PC-9 (cell line): Measurements from ENCODE around the gene CACNA1A. TPM values are rescaled to one million over a fixed set of nuclear protein-coding genes. Genes with fewer than 3 reads are reported as not detected.

ENCODE experiments used
- BruUV-seq: library from RNA; stranded (reverse); fragments of 400-500 nt; replicated peaks from 2 replicates; lab custom pipeline; 2021; lab: Mats Ljungman, UMichigan
- CTCF ChIA-PET: fragments of 300-600 bp; sonication (Branson Sonifier 250); formaldehyde crosslinking; loops from one replicate; lab custom pipeline; 2022; ENCODE audit warnings: antibody characterized with exemption; lab: Charles Lee
- POLR2A ChIA-PET: fragments of 300-600 bp; sonication (Branson Sonifier 250); formaldehyde crosslinking; loops from one replicate; lab custom pipeline; 2022; ENCODE audit warnings: antibody characterized with exemption; ENCODE audit not compliant: unreplicated experiment; lab: Charles Lee
- DNase-seq, 2 experiments: peaks; one replicate each; pipeline versions ENCODE4 v3.0.0 to v3.0.0-alpha.2; 2015 to 2022; ENCODE audit warnings: mixed read lengths in 1 of 2
- H2AFZ ChIP-seq: fragments of 200-600 bp; sonication (generic); 2 replicates; pipeline ENCODE4 v1.8.1; 2017; ENCODE audit warnings: antibody characterized with exemption
- H3F3A ChIP-seq: fragments of 200-600 bp; sonication (generic); 2 replicates; pipeline ENCODE4 v1.8.1; 2017; ENCODE audit warnings: antibody characterized with exemption, mild to moderate bottlenecking, low read depth; ENCODE audit not compliant: insufficient read depth
- H3K27ac ChIP-seq: fragments of 200-600 bp; sonication (generic); 2 replicates; pipeline ENCODE4 v1.6.1; 2016; ENCODE audit warnings: mixed run types
- H3K27me3 ChIP-seq: fragments of 200-600 bp; sonication (generic); 2 replicates; pipeline ENCODE4 v1.6.1; 2016; ENCODE audit warnings: low read depth, mixed run types; ENCODE audit not compliant: insufficient read depth
- H3K36me3 ChIP-seq: fragments of 200-600 bp; sonication (generic); 2 replicates; pipeline ENCODE4 v1.6.1; 2016; ENCODE audit warnings: low read depth, mixed run types
- H3K4me1 ChIP-seq: fragments of 200-600 bp; sonication (generic); replicated peaks from 2 replicates; pipeline ENCODE4 v1.6.1; 2016; ENCODE audit warnings: mixed run types; ENCODE audit not compliant: insufficient read depth
- H3K4me2 ChIP-seq: fragments of 200-600 bp; sonication (generic); 2 replicates; pipeline ENCODE4 v1.6.1; 2017; ENCODE audit warnings: mixed run types
- H3K4me3 ChIP-seq: fragments of 200-600 bp; sonication (generic); 2 replicates; pipeline ENCODE4 v1.6.1; 2016; ENCODE audit warnings: mixed run types
- H3K79me2 ChIP-seq: fragments of 200-600 bp; sonication (generic); 2 replicates; pipeline ENCODE4 v1.6.1; 2017; ENCODE audit warnings: low read depth, mixed run types
- H3K9me2 ChIP-seq: fragments of 200-600 bp; sonication (generic); 2 replicates; pipeline ENCODE4 v1.8.1; 2017; ENCODE audit warnings: mild to moderate bottlenecking; ENCODE audit not compliant: insufficient read depth
- H3K9me3 ChIP-seq: fragments of 200-600 bp; sonication (generic); 2 replicates; pipeline ENCODE4 v1.8.1; 2016; ENCODE audit warnings: low read depth; ENCODE audit not compliant: insufficient read depth
- H4K20me1 ChIP-seq: fragments of 200-600 bp; sonication (generic); 2 replicates; pipeline ENCODE4 v1.8.1; 2017; ENCODE audit not compliant: insufficient read depth
- CTCF ChIP-seq: fragments of 200-600 bp; sonication (generic); conservative IDR thresholded peaks from 2 replicates; pipeline ENCODE4 v1.6.1; 2017; ENCODE audit warnings: mixed run types, antibody characterized with exemption, mild to moderate bottlenecking, moderate library complexity
- EZH2 ChIP-seq: fragments of 200-600 bp; sonication (generic); IDR thresholded peaks from 2 replicates; pipeline ENCODE4 v1.8.0; 2017; ENCODE audit warnings: antibody characterized with exemption, low read depth
- intact Hi-C: fragments of 100-400 bp; cut with micrococcal nuclease; formaldehyde crosslinking; loops from one replicate; pipeline ENCODE4 v1.10.0; 2022; ENCODE audit not compliant: unreplicated experiment
- total RNA-seq: library from RNA; stranded (reverse); gene quantifications from 2 replicates; pipeline ENCODE4 v1.2.3, GENCODE V29; 2021

CACNA1A gene
- total RNA-seq, 1 experiment from 2014 or later = 0.35 TPM

GRCh38 chr19:13492128-13492527, 14.2 kb downstream of the CACNA1A start:
- H2AFZ ChIP-seq = no peak overlapping the region
- no peak overlapping the region for H3K4me3 ChIP-seq
- BruUV-seq = no TSS peak
- ChIA-PET CTCF (no interaction called here), POLR2A (no interaction called here)
- no peak overlapping the region for H3K4me2 ChIP-seq
- H3K9me2 ChIP-seq = no peaks in the 10 kb centered on the region
- H3K79me2 ChIP-seq = no peaks in the 10 kb centered on the region
- H3K27ac ChIP-seq = no peak overlapping the region
- H3K36me3 ChIP-seq = no peaks in the 10 kb centered on the region
- 0 out of 2 replicates have a peak, but pooled peaks cover 3% of the 10 kb centered on the region for H3K9me3 ChIP-seq
- no peak for DNase-seq
- no peaks in the 10 kb centered on the region for H4K20me1 ChIP-seq
- TF ChIP-seq EZH2 = no peak
- no peak for TF ChIP-seq CTCF
- peaks cover 25% of the 10 kb centered on the region; the same call in 1 of the 2 replicates for H3K27me3 ChIP-seq
- H3K4me1 ChIP-seq = no peaks in the 10 kb centered on the region
- intact Hi-C loops = no loop called here
- no peaks in the 10 kb centered on the region for H3F3A ChIP-seq

GRCh38 chr19:13487985-13488384, 18.3 kb downstream of the CACNA1A start:
- 0 out of 2 replicates have a peak, but pooled peaks cover 4% of the 10 kb centered on the region for H3K9me3 ChIP-seq
- no peaks in the 10 kb centered on the region for H3K79me2 ChIP-seq
- DNase-seq = no peak
- H4K20me1 ChIP-seq = no peaks in the 10 kb centered on the region
- intact Hi-C loops = no loop called here
- H3K4me1 ChIP-seq = no peaks in the 10 kb centered on the region
- H3F3A ChIP-seq = no peaks in the 10 kb centered on the region
- H2AFZ ChIP-seq = no peak overlapping the region
- peaks cover 29% of the 10 kb centered on the region; the same call in 1 of the 2 replicates for H3K27me3 ChIP-seq
- H3K4me2 ChIP-seq = no peak overlapping the region
- TF ChIP-seq EZH2 (no peak), CTCF (no peak)
- H3K4me3 ChIP-seq = no peak overlapping the region
- no peaks in the 10 kb centered on the region for H3K36me3 ChIP-seq
- POLR2A ChIA-PET = no interaction called here
- no peaks in the 10 kb centered on the region for H3K9me2 ChIP-seq
- CTCF ChIA-PET = interaction anchor here (0.6 kb wide), 2 partner anchors 1550 to 1725 kb away, joined by 4 to 7 read pairs; no protein-coding TSS in a partner anchor
- no TSS peak for BruUV-seq
- no peak overlapping the region for H3K27ac ChIP-seq

GRCh38 chr19:13484166-13484565, 22.1 kb downstream of the CACNA1A start:
- DNase-seq = no peak
- intact Hi-C loops = no loop called here
- POLR2A ChIA-PET = no interaction called here
- Histone ChIP-seq H3K4me1 (no peaks in the 10 kb centered on the region), H3K4me2 (no peak overlapping the region), H3K79me2 (no peaks in the 10 kb centered on the region), H3K27ac (no peak overlapping the region), H3K4me3 (no peak overlapping the region), H3K9me3 (0 out of 2 replicates have a peak, but pooled peaks cover 4% of the 10 kb centered on the region), H4K20me1 (no peaks in the 10 kb centered on the region), H3K27me3 (peaks cover 29% of the 10 kb centered on the region; the same call in 1 of the 2 replicates), H3K9me2 (no peaks in the 10 kb centered on the region), H3F3A (no peaks in the 10 kb centered on the region), H2AFZ (no peak overlapping the region), H3K36me3 (no peaks in the 10 kb centered on the region)
- CTCF ChIA-PET = no interaction called here
- TF ChIP-seq CTCF = no peak
- TF ChIP-seq EZH2 = no peak
- BruUV-seq = no TSS peak
